OCI-LY7 (cell line): ENCODE results near the gene KLHL28. TPM values are rescaled to one million over a fixed set of nuclear protein-coding genes. Genes with fewer than 3 reads are reported as not detected.
A peak's percentile ranks its signal among the peaks of the same experiment; 100 is the strongest.

Source experiments
- BruUV-seq: library from RNA; stranded (reverse); fragments of 400-500 nt; replicated peaks from 2 replicates; lab custom pipeline; 2021; lab: Mats Ljungman, UMichigan
- CTCF ChIA-PET: fragments of 300-600 bp; sonication (Branson Sonifier 250); formaldehyde crosslinking; loops from one replicate; lab custom pipeline; 2022; ENCODE audit warnings: antibody characterized with exemption; ENCODE audit not compliant: unreplicated experiment; lab: Charles Lee
- POLR2A ChIA-PET: fragments of 300-600 bp; sonication (Branson Sonifier 250); formaldehyde crosslinking; loops from one replicate; lab custom pipeline; 2022; ENCODE audit warnings: antibody characterized with exemption; lab: Charles Lee
- DNase-seq: peaks from one replicate; pipeline ENCODE4 v3.0.0-alpha.2; 2015; ENCODE audit warnings: low spot score
- H2AFZ ChIP-seq: fragments of 200-600 bp; sonication (generic), shearing (Covaris generic); 2 replicates; pipeline ENCODE4 v1.6.1; 2014; ENCODE audit warnings: mild to moderate bottlenecking, antibody characterized with exemption, low read length, moderate library complexity
- H3K27ac ChIP-seq: fragments of 200-600 bp; sonication (generic); 2 replicates; pipeline ENCODE4 v1.5.1; 2014; ENCODE audit warnings: mixed run types, low read depth, mild to moderate bottlenecking, moderate library complexity, low read length, inconsistent platforms; ENCODE audit not compliant: poor library complexity, severe bottlenecking
- H3K36me3 ChIP-seq: fragments of 200-600 bp; sonication (generic); 2 replicates; pipeline ENCODE4 v1.6.1; 2014; ENCODE audit warnings: mild to moderate bottlenecking, antibody characterized with exemption, low read length, moderate library complexity, mixed read lengths; ENCODE audit not compliant: insufficient read depth
- H3K4me1 ChIP-seq: fragments of 200-600 bp; sonication (generic); 2 replicates; pipeline ENCODE4 v1.5.1; 2014; ENCODE audit warnings: mild to moderate bottlenecking, low read length; ENCODE audit not compliant: insufficient read depth, poor library complexity, severe bottlenecking
- H3K4me2 ChIP-seq: fragments of 200-600 bp; sonication (generic); 2 replicates; pipeline ENCODE4 v1.6.1; 2014; ENCODE audit warnings: mild to moderate bottlenecking, low read length
- H3K4me3 ChIP-seq: fragments of 200-600 bp; sonication (generic); 2 replicates; pipeline ENCODE4 v1.5.1; 2014; ENCODE audit warnings: mild to moderate bottlenecking, low read depth, low read length; ENCODE audit not compliant: poor library complexity, severe bottlenecking
- H3K79me2 ChIP-seq: fragments of 200-600 bp; sonication (generic); 2 replicates; pipeline ENCODE4 v1.6.1; 2016; ENCODE audit warnings: low read depth, mild to moderate bottlenecking, low read length, moderate library complexity, mixed read lengths; ENCODE audit not compliant: insufficient read depth
- H3K9me2 ChIP-seq: fragments of 200-600 bp; sonication (generic); 2 replicates; pipeline ENCODE4 v1.6.1; 2016; ENCODE audit warnings: mild to moderate bottlenecking, low read length, mixed read lengths; ENCODE audit not compliant: insufficient read depth
- H3K9me3 ChIP-seq: fragments of 200-600 bp; sonication (generic); 2 replicates; pipeline ENCODE4 v1.6.1; 2014; ENCODE audit warnings: mild to moderate bottlenecking, mixed run types, low read length, mixed read lengths
- H4K20me1 ChIP-seq: fragments of 200-600 bp; sonication (generic); 2 replicates; pipeline ENCODE4 v1.6.1; 2014; ENCODE audit warnings: mild to moderate bottlenecking, antibody characterized with exemption, low read length, moderate library complexity, mixed read lengths; ENCODE audit not compliant: insufficient read depth
- CTCF ChIP-seq: fragments of 200-600 bp; sonication (generic); conservative IDR thresholded peaks from 2 replicates; pipeline ENCODE4 v1.5.1; 2014; ENCODE audit warnings: mild to moderate bottlenecking, antibody characterized with exemption, low read length, moderate library complexity, mixed read lengths
- EZH2phosphoT487 ChIP-seq: fragments of 200-600 bp; sonication (generic); IDR thresholded peaks from 2 replicates; pipeline ENCODE4 v1.6.1; 2018; ENCODE audit warnings: low read depth, borderline replicate concordance, mild to moderate bottlenecking, mixed run types, antibody characterized with exemption, low read length, moderate library complexity, mixed read lengths
- intact Hi-C: fragments of 100-400 bp; cut with micrococcal nuclease; formaldehyde crosslinking; loops from one replicate; pipeline ENCODE4 v1.10.0; 2022; ENCODE audit not compliant: unreplicated experiment
- total RNA-seq, 2 experiments: library from RNA; depleted of rRNA in 1 of 2; stranded (reverse); fragments of >200 nt in 1 of 2; shearing (Covaris generic) in 1 of 2; gene quantifications; 2 replicates each; pipeline ENCODE4 v1.2.3, GENCODE V29; 2014 to 2022

Gene KLHL28
- total RNA-seq, 2 experiments from 2014 or later = 10.6 to 11.9 TPM

GRCh38 chr14:44961151-44961553, 595 bp downstream of the KLHL28 start:
- Histone ChIP-seq H4K20me1 (peaks cover 34% of the 10 kb centered on the region), H3K79me2 (peaks cover 90% of the 10 kb centered on the region), H3K9me2 (no peaks in the 10 kb centered on the region), H3K36me3 (peaks cover 5% of the 10 kb centered on the region; the same call in 1 of the 2 replicates), H3K27ac (peak overlapping the region; percentile 61), H3K4me3 (peak overlapping the region; percentile 86), H3K4me1 (peaks cover 22% of the 10 kb centered on the region), H3K9me3 (no peaks in the 10 kb centered on the region), H2AFZ (peak overlapping the region; percentile 62), H3K4me2 (peak overlapping the region; percentile 93)
- CTCF ChIA-PET = no interaction called here
- DNase-seq = peak; percentile 63
- intact Hi-C loops = loop anchor here (2.0 kb wide), 1 partner anchor 62 kb away; no protein-coding TSS in a partner anchor
- no TSS peak for BruUV-seq
- TF ChIP-seq CTCF = no peak
- TF ChIP-seq EZH2phosphoT487 = no peak
- POLR2A ChIA-PET = interaction anchor here (0.7 to 3.8 kb wide), 12 partner anchors 8 to 296 kb away, joined by 3 to 17 read pairs (median 3); partner anchors contain the start of gene FKBP3

DNA sequence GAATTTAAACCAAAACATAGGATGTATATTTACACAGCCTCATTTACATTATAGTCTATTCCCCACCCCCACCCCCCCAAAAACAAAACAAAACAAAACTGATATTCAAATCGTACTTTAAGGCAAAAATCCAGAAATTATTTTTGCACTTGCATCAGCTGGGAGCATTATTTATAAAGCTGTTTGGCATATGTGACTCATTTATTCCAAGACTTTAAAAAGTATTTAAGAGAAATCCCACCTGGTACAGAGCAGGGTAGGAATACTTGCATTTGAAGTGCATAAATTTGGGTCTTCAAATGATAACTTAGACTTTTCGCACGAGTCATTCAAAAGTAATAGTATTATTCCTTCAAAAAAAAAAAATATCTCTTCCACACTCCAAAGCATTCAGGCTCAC, 1.1 kb downstream of the KLHL28 start:
- Histone ChIP-seq H3K4me3 (peak overlapping the region; percentile 86), H2AFZ (0 out of 2 replicates have a peak overlapping the region, but pooled peaks have one; percentile 62), H3K9me2 (no peaks in the 10 kb centered on the region), H3K4me2 (peak overlapping the region; percentile 93), H3K4me1 (peaks cover 22% of the 10 kb centered on the region), H3K36me3 (peaks cover 5% of the 10 kb centered on the region; the same call in 1 of the 2 replicates), H4K20me1 (peaks cover 34% of the 10 kb centered on the region), H3K79me2 (peaks cover 90% of the 10 kb centered on the region), H3K27ac (peak overlapping the region; percentile 61), H3K9me3 (no peaks in the 10 kb centered on the region)
- BruUV-seq = no TSS peak
- CTCF ChIA-PET = no interaction called here
- TF ChIP-seq EZH2phosphoT487 = no peak
- TF ChIP-seq CTCF = no peak
- intact Hi-C loops = loop anchor here (2.0 kb wide), 1 partner anchor 62 kb away; no protein-coding TSS in a partner anchor
- no peak for DNase-seq
- POLR2A ChIA-PET = interaction anchor here (0.7 to 3.8 kb wide), 8 partner anchors 8 to 296 kb away, joined by 3 to 10 read pairs (median 4); partner anchors contain the start of gene FKBP3

DNA sequence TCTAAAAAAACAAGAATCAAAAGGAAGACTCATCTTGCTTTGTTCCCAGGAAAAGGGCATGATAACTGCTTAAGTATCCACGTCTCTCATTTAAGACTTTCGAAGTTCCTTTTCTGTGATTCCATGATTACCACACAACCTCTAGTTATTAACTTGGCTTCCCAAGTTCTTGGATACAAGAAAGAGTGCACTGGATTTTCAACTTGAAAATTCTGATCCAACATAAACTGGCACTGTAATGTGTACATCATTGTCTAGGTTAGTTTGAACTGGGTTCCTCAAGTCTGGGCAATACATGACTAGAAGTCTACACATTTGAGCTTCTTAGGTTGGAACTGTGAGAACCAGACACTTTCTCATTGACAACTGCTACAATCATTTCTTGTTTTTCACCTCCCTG, 1.6 kb downstream of the KLHL28 start:
- BruUV-seq = TSS peak; percentile 66
- H3K4me2 ChIP-seq = peak overlapping the region; percentile 93
- no peak overlapping the region for H2AFZ ChIP-seq
- no peak for TF ChIP-seq CTCF
- no peak for TF ChIP-seq EZH2phosphoT487
- ChIA-PET CTCF (no interaction called here), POLR2A (interaction anchor here (0.7 to 3.8 kb wide), 6 partner anchors 29 to 297 kb away, joined by 3 to 10 read pairs (median 4); partner anchors contain the start of gene FKBP3)
- peak overlapping the region; percentile 25 for H3K27ac ChIP-seq
- intact Hi-C loops = loop anchor here (2.0 kb wide), 1 partner anchor 61 kb away; no protein-coding TSS in a partner anchor
- peaks cover 34% of the 10 kb centered on the region for H4K20me1 ChIP-seq
- H3K9me2 ChIP-seq = no peaks in the 10 kb centered on the region
- H3K36me3 ChIP-seq = peaks cover 5% of the 10 kb centered on the region; the same call in 1 of the 2 replicates
- H3K79me2 ChIP-seq = peaks cover 90% of the 10 kb centered on the region
- H3K9me3 ChIP-seq = no peaks in the 10 kb centered on the region
- DNase-seq = peak; percentile 18
- H3K4me1 ChIP-seq = peaks cover 22% of the 10 kb centered on the region
- peak overlapping the region; percentile 86 for H3K4me3 ChIP-seq
